Measurements from ENCODE around the gene ZNF462. TPM values are rescaled to one million over a fixed set of nuclear protein-coding genes. Genes with fewer than 3 reads are reported as not detected.

ZNF462 gene
- total and polyA plus RNA-seq, 4 donors: 30.6 to 61.7 (median 41.7) TPM

DNA sequence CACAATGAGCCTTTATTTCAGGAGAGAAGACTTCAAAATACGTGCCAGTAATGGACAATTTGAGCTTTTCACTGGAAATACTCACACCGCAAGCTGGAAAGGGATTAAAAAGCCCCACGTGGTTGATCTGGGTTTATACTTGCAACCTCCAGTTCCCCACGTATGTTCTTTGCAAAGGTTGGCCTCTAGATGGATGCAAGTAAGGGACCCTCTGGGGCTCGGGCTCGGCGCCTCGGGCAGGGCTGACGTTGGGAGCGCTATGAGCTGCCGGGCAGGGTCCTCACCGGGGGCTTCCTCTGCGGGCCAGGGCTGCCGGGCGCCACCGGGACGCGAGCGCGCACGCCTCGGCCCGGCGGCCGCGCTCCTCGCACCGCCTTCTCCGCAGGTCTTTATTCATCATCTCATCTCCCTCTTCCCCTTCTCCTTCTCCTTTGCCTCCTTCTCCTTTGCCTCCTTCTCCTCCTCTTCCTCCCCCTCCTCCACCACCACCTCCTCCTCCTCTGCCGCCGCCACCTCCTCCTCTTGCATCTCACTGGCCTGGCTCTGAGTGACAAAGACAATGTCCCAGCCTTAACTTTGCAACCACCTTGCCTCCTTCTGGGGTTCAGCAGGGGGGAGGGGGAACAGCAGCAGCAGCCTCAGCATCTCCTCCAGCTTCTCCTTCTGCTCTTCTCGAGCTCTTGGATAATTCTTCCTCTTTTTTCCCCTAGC, 701 bp upstream of the ZNF462 start:
- WGBS (ENCODE audit: insufficient coverage): 0% methylated on average over 30 of the region's 32 CpGs
- H3K4me3 ChIP-seq (ENCODE audit: low read depth, low read length): peak overlapping the region; percentile 94
- no peaks in the 10 kb centered on the region for H3K36me3 ChIP-seq (ENCODE audit: control insufficient read depth, insufficient read depth, low read length)
- H3K9me3 ChIP-seq (ENCODE audit: control insufficient read depth, insufficient read depth, low read length): no peaks in the 10 kb centered on the region
- H3K27me3 ChIP-seq (ENCODE audit: control insufficient read depth, insufficient read depth, low read length): peaks cover 3% of the 10 kb centered on the region
- peak in 5 of 6 donors; percentile 51 to 90 (median 73) for DNase-seq (ENCODE audit: low read depth in 4 of 6, low spot score in 6 of 6)
- H3K27ac ChIP-seq (ENCODE audit: low read depth, low read length): peak overlapping the region; percentile 97
- peaks cover 11% of the 10 kb centered on the region for H3K4me1 ChIP-seq (ENCODE audit: control insufficient read depth, insufficient read depth, low read length)

DNA sequence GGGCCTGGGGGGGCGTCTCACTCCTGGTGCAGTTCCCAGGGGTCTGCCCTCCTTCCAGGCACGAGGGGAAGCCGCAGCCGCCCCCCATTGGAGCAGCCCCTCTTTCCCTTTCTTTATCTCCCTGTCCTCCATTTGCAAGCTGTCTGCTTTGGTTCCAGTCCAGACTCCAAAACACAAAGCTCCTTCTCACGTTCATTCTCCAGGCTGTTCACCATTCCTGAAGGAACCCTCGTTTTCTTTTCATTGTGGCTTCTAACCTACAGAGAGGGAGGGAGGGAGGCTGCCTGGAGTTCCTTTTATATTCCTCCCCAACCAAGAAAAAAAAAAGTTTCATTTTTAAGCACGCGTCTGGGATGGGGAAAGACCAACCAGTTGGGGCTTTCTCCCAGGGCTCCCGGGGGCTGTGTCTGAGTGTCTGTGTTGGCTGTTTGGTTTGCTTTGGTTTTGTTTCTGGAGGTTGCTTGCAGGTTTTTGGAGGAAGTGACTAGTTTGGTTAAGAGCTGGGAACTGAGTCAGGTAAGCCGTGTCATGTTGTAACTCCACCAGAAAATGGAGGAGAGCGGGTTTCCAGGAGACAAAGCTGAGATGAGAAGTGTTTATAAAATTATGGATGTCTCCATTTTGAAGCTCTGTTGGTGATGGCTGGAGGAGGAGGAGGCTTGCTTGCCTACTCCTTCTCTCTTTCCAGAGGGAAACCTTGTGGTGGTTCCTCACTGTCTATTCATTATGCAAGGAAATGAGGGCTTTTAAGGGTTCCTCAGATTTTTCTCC, 1.6 kb downstream of the ZNF462 start:
- Histone ChIP-seq H3K4me3 (ENCODE audit: low read depth, low read length) (peak overlapping the region; percentile 94), H3K36me3 (ENCODE audit: control insufficient read depth, insufficient read depth, low read length) (no peaks in the 10 kb centered on the region), H3K9me3 (ENCODE audit: control insufficient read depth, insufficient read depth, low read length) (no peaks in the 10 kb centered on the region), H3K27me3 (ENCODE audit: control insufficient read depth, insufficient read depth, low read length) (peaks cover 3% of the 10 kb centered on the region), H3K27ac (ENCODE audit: low read depth, low read length) (peak overlapping the region; percentile 97), H3K4me1 (ENCODE audit: control insufficient read depth, insufficient read depth, low read length) (peaks cover 14% of the 10 kb centered on the region)
- 7% methylated on average over 8 of the region's 11 CpGs for WGBS (ENCODE audit: insufficient coverage)
- peak; percentile 40 to 91 (median 67) for DNase-seq (ENCODE audit: low read depth in 4 of 6, low spot score in 6 of 6)

DNA sequence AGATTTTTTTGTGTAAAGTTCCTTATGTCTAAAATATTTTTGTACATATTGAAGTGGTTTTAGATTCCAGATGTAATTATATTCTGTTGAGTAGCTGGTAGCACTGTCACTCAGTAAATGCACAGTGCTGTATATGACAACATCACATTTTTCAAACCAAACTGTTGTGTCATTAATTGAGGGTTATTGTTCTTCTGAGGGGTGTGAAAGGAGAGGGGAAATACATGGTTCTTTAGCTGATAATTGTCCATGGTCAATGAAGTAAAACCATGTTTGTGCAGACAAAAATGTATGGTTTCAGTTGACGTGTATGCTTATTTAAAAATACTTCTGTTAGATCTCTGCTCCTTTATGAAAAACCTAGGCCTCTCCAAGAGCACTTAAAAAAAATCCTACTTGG, 3.3 kb downstream of the ZNF462 start:
- H3K4me1 ChIP-seq (ENCODE audit: control insufficient read depth, insufficient read depth, low read length): peaks cover 9% of the 10 kb centered on the region
- no peak for DNase-seq (ENCODE audit: low read depth in 4 of 6, low spot score in 6 of 6)
- WGBS (ENCODE audit: insufficient coverage): no CpG with 5 or more reads among the region's 1 CpG
- H3K9me3 ChIP-seq (ENCODE audit: control insufficient read depth, insufficient read depth, low read length): no peaks in the 10 kb centered on the region
- no peak overlapping the region for H3K27ac ChIP-seq (ENCODE audit: low read depth, low read length)
- H3K36me3 ChIP-seq (ENCODE audit: control insufficient read depth, insufficient read depth, low read length): no peaks in the 10 kb centered on the region
- peak overlapping the region; percentile 94 for H3K4me3 ChIP-seq (ENCODE audit: low read depth, low read length)
- no peaks in the 10 kb centered on the region for H3K27me3 ChIP-seq (ENCODE audit: control insufficient read depth, insufficient read depth, low read length)

DNA sequence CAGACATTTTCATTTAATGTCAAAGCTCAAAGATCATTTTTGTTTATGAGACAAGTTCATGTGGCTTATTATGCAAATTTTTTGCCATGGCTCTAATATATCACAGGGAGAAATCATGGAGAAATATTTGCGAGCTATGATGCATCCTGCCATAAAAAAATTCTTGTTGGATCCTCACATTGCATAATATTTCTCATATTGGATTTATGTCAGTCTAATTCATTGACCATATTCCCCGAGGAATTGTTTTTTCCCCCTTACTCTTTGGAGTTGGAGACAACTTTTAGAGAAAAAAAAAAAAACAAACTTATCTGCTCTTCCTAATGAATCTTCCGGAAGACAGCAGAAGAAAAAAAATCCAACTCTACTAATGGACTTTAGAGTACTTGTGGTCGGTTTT, 4.3 kb downstream of the ZNF462 start:
- no peaks in the 10 kb centered on the region for H3K9me3 ChIP-seq (ENCODE audit: control insufficient read depth, insufficient read depth, low read length)
- H3K4me3 ChIP-seq (ENCODE audit: low read depth, low read length): no peak overlapping the region
- no CpG with 5 or more reads among the region's 4 CpGs for WGBS (ENCODE audit: insufficient coverage)
- no peaks in the 10 kb centered on the region for H3K27me3 ChIP-seq (ENCODE audit: control insufficient read depth, insufficient read depth, low read length)
- no peak for DNase-seq (ENCODE audit: low read depth in 4 of 6, low spot score in 6 of 6)
- H3K27ac ChIP-seq (ENCODE audit: low read depth, low read length): no peak overlapping the region
- H3K4me1 ChIP-seq (ENCODE audit: control insufficient read depth, insufficient read depth, low read length): peaks cover 9% of the 10 kb centered on the region
- H3K36me3 ChIP-seq (ENCODE audit: control insufficient read depth, insufficient read depth, low read length): no peaks in the 10 kb centered on the region

DNA sequence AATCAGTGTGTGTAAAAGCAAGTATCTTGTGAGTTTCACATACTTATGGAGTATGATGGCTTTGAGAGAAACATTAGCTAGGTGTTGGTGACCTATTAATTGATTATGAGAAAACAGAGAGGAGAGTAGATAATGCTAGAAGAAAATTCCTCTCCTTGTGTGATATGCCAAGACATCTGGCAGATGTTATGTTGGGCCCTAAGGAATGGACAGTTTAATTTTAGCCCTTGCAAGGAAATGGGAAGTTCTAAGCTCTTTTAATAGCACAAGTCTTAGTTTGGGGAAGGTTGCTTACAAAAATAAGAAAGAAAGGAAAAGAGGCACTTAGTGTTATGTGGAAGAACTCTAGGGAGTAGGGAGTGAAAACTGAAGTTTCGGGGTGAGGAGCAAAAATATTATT, 5.1 kb downstream of the ZNF462 start:
- WGBS (ENCODE audit: insufficient coverage): no CpG with 5 or more reads among the region's 1 CpG
- H3K4me1 ChIP-seq (ENCODE audit: control insufficient read depth, insufficient read depth, low read length): peaks cover 9% of the 10 kb centered on the region

DNA sequence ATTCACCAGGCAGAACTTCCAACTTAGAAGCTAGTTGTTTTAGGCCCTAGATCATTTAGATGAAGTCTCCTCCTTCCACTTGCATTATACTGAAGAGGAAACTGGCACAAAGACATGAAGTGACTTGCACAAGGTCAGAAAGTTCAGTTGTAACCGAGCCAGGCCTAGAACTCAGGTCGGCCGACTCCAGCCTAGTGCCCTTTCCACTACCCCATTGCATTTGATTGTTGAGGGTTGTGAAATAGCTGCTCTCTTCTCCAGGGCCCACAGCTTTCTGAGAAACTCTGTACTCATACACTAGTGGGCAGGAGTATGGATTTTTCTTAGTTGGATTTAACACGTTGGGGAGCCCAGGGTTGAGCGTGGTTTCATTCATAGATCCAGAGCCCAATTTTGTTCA, 5.6 kb downstream of the ZNF462 start:
- WGBS (ENCODE audit: insufficient coverage): no CpG with 5 or more reads among the region's 5 CpGs
- no peak for DNase-seq (ENCODE audit: low read depth in 4 of 6, low spot score in 6 of 6)
- Histone ChIP-seq H3K4me1 (ENCODE audit: control insufficient read depth, insufficient read depth, low read length) (peaks cover 9% of the 10 kb centered on the region), H3K9me3 (ENCODE audit: control insufficient read depth, insufficient read depth, low read length) (no peaks in the 10 kb centered on the region), H3K36me3 (ENCODE audit: control insufficient read depth, insufficient read depth, low read length) (no peaks in the 10 kb centered on the region), H3K27me3 (ENCODE audit: control insufficient read depth, insufficient read depth, low read length) (no peaks in the 10 kb centered on the region), H3K4me3 (ENCODE audit: low read depth, low read length) (no peak overlapping the region), H3K27ac (ENCODE audit: low read depth, low read length) (no peak overlapping the region)

More for the DNA sequence above, 5.1 kb downstream of the ZNF462 start:
- Histone ChIP-seq H3K27ac (ENCODE audit: low read depth, low read length) (no peak overlapping the region), H3K27me3 (ENCODE audit: control insufficient read depth, insufficient read depth, low read length) (no peaks in the 10 kb centered on the region), H3K36me3 (ENCODE audit: control insufficient read depth, insufficient read depth, low read length) (no peaks in the 10 kb centered on the region), H3K9me3 (ENCODE audit: control insufficient read depth, insufficient read depth, low read length) (no peaks in the 10 kb centered on the region), H3K4me3 (ENCODE audit: low read depth, low read length) (no peak overlapping the region)
- no peak for DNase-seq (ENCODE audit: low read depth in 4 of 6, low spot score in 6 of 6)

DNA sequence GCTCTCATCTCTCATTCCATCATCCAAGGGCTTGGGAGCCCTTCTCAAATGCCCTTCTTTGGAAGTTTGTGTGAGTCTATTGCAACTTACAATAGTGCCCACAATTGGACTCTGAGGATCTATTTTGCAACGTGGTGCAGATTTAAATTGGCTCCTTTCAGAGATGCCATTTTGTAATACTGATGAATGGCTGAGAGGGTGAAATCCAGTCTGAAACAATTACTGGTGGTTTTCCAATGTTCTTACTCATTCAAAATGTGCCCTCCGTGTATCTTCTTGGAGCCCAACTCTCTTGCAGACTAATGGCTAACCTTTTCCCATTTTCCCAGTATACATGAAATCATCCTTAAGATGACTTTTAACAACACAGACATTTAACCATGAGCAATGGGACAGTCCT, 6.1 kb downstream of the ZNF462 start:
- H3K36me3 ChIP-seq (ENCODE audit: control insufficient read depth, insufficient read depth, low read length): no peaks in the 10 kb centered on the region
- H3K4me1 ChIP-seq (ENCODE audit: control insufficient read depth, insufficient read depth, low read length): peaks cover 9% of the 10 kb centered on the region
- no peak for DNase-seq (ENCODE audit: low read depth in 4 of 6, low spot score in 6 of 6)
- H3K27ac ChIP-seq (ENCODE audit: low read depth, low read length): no peak overlapping the region
- H3K9me3 ChIP-seq (ENCODE audit: control insufficient read depth, insufficient read depth, low read length): no peaks in the 10 kb centered on the region
- H3K4me3 ChIP-seq (ENCODE audit: low read depth, low read length): no peak overlapping the region
- no CpG with 5 or more reads among the region's 2 CpGs for WGBS (ENCODE audit: insufficient coverage)
- no peaks in the 10 kb centered on the region for H3K27me3 ChIP-seq (ENCODE audit: control insufficient read depth, insufficient read depth, low read length)

DNA sequence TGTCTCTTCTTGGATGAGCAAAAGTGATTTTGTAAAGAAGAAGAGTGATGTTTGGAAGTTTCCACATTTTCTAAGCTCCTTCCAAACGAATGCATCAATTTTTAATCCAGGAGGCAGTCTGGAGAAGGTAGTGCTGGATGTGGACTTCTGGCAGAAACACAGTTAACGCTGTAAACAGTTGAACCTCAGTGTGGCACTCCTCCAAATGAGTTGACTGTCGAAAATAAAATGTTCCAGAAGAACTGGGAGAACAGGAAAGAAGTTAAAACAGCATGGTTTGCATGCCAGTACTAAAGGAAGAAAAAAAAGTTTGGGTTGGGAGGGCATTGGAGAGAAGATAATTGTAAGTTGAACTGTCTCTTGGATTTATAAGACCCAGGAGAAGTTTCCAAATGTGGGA, 6.5 kb downstream of the ZNF462 start:
- Histone ChIP-seq H3K4me1 (ENCODE audit: control insufficient read depth, insufficient read depth, low read length) (peaks cover 9% of the 10 kb centered on the region), H3K27me3 (ENCODE audit: control insufficient read depth, insufficient read depth, low read length) (no peaks in the 10 kb centered on the region), H3K4me3 (ENCODE audit: low read depth, low read length) (no peak overlapping the region), H3K36me3 (ENCODE audit: control insufficient read depth, insufficient read depth, low read length) (no peaks in the 10 kb centered on the region), H3K9me3 (ENCODE audit: control insufficient read depth, insufficient read depth, low read length) (no peaks in the 10 kb centered on the region), H3K27ac (ENCODE audit: low read depth, low read length) (no peak overlapping the region)
- 27% methylated on average over 3 of the region's 3 CpGs for WGBS (ENCODE audit: insufficient coverage)
- DNase-seq (ENCODE audit: low read depth in 4 of 6, low spot score in 6 of 6): peak in 1 of 6 donors; percentile 65

DNA sequence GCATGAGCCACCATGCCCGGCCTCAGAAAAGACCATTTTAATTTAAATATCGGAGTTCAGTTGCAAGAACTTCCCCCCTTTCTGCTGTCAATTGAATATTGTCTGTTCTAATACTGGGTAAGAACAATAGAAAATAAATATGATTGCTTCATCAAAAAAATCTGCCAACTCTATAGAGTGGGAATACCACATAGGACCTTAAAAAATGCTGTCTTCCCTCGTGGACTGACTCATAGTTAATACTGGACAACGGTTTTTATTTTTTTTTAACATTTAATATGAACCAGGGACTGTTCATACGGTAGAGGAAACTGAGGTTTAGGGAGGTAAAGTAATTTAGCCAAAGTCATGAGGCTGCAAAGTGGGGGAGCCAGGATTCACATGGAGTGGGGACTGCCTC, 9.7 kb downstream of the ZNF462 start:
- 88% methylated on average over 1 of the region's 5 CpGs for WGBS (ENCODE audit: insufficient coverage)

DNA sequence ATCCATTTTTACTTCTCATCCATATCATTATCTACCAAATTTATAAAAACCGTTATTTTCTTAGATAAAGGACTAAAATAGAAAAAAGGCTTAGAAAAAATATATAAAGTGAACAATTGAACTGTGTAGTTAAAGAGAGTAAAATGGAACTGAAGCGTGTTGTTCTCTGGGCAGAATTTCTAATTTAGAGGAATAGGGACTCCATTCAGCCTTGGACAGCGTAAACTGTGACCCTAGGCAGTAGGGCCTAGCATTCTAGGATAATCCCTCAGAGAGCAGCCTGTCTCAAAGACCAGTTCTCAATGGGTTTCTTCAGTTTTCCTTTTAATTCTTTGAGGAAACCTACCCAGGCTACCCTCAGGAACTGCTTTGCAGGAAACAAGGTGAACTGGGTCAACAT, 11.1 kb downstream of the ZNF462 start:
- DNase-seq (ENCODE audit: low read depth in 4 of 6, low spot score in 6 of 6): no peak
- 65% methylated on average over 2 of the region's 3 CpGs for WGBS (ENCODE audit: insufficient coverage)

More for the DNA sequence above, 9.7 kb downstream of the ZNF462 start:
- Histone ChIP-seq H3K27me3 (ENCODE audit: control insufficient read depth, insufficient read depth, low read length) (no peaks in the 10 kb centered on the region), H3K36me3 (ENCODE audit: control insufficient read depth, insufficient read depth, low read length) (no peaks in the 10 kb centered on the region), H3K4me1 (ENCODE audit: control insufficient read depth, insufficient read depth, low read length) (peaks cover 13% of the 10 kb centered on the region), H3K27ac (ENCODE audit: low read depth, low read length) (no peak overlapping the region), H3K4me3 (ENCODE audit: low read depth, low read length) (no peak overlapping the region), H3K9me3 (ENCODE audit: control insufficient read depth, insufficient read depth, low read length) (no peaks in the 10 kb centered on the region)
- no peak for DNase-seq (ENCODE audit: low read depth in 4 of 6, low spot score in 6 of 6)

More for the DNA sequence above, 11.1 kb downstream of the ZNF462 start:
- H3K4me1 ChIP-seq (ENCODE audit: control insufficient read depth, insufficient read depth, low read length): peaks cover 12% of the 10 kb centered on the region
- no peaks in the 10 kb centered on the region for H3K27me3 ChIP-seq (ENCODE audit: control insufficient read depth, insufficient read depth, low read length)
- no peak overlapping the region for H3K4me3 ChIP-seq (ENCODE audit: low read depth, low read length)
- H3K36me3 ChIP-seq (ENCODE audit: control insufficient read depth, insufficient read depth, low read length): no peaks in the 10 kb centered on the region
- H3K27ac ChIP-seq (ENCODE audit: low read depth, low read length): peak overlapping the region; percentile 34
- H3K9me3 ChIP-seq (ENCODE audit: control insufficient read depth, insufficient read depth, low read length): no peaks in the 10 kb centered on the region
